Measurements from ENCODE around the gene TBC1D13.
"Not testable (repeated sequence)": the region's sequence is repeated elsewhere in the genome, so short reads cannot be mapped to it uniquely, and the experiment has no call there.

Gene TBC1D13

DNA sequence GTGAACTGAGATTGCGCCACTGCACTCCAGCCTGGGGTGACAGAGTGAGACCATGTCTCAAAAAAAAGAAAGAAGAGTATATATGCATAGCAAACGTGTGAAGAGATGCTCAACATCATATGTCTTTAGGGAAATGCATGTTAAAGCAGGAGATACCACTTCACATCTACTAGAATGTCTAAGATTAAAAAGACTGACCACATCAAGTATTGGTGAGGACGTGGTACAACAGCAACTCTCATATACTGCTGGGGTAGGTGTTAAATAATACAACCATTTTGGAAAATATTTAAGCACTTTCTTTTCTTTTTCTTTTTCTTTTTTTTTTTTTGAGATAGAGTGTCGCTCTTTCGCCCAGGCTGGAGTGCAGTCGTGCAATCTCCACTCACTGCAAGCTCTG, 1.6 kb upstream of the TBC1D13 start:
- no peak for DNase-seq

DNA sequence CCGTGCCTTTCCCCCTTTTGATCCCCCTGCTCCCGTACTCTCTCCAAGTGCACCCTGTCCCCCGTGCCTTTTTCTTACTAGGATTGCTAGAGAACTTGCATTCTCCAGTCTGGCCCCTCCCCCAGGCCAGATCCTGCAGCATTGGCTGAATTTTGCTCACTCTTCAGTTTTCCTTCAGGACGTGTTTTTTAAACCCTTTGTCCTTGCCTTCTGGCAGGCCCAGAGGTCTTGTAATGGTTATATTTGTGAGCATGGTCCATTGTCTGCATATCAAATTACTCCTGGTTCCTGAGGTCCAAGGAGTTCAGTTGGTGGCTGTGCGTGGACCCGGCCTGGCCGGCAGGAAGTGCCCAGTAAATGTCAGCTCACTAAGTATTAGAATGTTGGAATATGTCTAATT, 606 bp downstream of the TBC1D13 start:
- DNase-seq, result no peak

DNA sequence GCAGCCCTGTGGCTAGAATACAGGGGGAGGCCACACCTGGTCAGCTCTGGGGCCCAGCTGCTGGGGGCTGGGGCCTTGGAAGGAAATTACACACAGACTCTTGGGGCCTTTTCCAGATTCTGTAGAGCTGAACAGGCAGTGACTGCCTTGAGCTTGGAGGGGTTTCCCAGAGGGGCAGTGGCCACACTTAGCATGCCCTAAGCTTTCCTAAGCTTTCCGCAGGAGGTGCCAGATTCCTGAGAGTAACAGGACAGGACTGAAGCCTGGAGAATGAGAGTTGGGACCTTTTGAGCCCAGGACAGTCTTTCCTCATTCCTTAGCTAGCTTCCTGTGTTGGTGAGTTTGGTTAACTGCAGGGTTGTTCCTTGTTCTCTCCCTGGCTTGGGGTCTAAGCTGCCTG, 1.4 kb downstream of the TBC1D13 start:
- no peak for DNase-seq

DNA sequence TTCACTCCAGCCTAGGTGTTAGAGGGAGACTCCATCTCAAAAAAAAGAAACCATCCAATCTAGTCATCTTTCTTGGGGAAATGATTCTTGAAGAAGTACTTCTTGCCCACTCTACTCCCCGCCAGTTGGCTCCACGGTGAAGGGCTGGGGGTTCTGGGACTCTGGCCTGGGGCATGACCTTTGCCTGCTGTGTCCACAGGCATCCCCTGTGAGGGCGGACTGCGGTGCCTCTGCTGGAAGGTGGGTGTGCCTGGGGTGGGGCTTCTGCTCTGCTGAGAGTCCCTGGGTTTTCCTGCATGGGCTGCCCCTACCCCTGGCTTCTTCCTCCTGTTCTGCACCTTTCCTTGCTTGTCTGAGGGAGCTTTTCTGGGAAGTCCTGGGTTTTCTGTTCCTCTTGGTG, 3.5 kb downstream of the TBC1D13 start:
- no peak for DNase-seq

DNA sequence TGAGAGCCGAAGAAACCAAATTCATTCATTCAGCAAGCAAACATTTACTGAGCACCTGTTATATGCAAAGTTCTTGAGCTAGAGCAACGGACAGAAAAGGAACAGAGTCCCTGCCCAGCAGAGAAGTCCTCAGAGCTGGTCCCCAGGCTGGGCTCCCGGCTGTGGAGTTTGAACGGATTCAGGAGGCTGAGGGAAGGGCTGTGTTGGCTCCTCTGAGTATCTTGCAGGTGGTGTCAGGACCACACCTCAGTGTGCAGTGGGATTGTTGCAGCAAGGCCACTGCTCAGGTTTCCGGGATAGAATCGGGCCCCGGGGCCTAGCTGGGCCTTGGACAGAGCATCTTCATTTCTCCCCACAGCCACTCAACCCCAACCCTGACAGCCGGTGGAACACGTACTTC, 5.1 kb downstream of the TBC1D13 start:
- no peak for DNase-seq

DNA sequence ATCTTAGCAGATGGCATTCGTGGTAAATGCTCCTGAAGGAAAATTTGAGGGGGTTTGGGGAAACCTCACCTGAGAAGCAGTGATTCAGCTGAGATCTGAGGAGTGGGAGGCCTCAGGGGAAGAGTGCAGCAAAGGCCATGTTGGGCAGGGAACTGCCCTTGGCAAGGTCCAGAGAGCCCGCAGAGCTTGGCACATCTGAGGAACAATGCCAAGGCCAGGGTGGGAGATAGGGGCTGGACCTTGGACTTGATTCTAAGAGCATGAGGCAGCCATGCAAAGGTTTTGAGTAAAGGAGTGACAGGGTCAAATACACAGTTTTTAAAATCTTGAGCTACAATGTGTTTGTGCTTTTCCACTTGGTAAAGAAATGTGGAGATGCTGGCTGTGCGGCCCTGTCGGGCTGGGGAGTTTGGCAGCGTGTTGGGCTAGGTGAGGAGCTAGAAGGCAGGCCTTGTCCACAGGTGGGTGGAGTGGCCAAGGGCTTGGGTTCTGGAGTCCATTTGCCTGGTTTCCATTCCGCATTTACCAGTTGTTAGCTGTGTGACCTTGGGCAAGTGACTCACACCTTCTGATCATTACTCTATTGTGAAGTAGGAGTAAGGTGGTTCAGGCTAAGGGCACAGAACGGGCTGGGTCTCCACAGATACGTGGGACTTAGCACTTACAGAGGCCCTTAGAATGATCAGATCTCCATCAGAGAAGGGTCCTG, 6.1 kb downstream of the TBC1D13 start:
- DNase-seq, result no peak

DNA sequence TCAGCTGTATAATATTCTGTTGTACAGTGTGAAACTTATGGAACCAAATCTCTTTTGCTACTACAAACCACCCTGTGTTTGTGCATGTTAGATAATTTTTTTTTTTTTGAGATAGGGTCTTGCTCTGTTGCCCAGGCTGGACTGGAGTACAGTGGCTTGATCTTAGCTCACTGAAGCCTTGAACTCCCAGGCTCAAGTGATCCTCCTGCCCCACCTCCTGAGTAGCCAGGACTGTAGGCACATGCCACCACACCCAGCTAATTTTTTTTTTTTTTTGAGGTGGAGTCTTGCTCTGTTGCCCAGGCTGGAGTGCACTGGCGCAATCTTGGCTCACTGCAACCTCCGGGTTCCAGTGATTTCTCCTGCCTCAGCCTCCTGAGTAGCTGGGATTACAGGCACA, 7.9 kb downstream of the TBC1D13 start:
- not testable (repeated sequence) for DNase-seq

DNA sequence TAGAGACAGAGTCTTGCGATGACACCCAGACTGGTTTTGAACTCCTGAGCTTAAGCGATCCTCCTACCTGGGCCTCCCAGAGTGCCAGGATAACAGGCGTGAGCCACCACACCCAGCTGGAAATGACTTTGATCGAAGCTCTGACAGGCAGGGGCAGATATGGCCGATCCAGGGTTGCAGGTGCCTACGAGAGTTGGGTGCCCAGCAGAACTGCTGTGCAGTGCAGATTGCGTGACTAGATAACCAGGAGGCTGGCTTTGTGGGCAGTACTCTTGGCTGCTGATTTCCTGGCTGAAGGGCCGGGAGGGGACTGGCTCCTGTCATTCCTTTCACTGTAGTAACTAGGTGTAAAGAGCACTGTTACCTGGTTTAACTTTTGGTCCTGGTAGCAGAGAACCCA, 11.8 kb downstream of the TBC1D13 start:
- DNase-seq, result no peak

DNA sequence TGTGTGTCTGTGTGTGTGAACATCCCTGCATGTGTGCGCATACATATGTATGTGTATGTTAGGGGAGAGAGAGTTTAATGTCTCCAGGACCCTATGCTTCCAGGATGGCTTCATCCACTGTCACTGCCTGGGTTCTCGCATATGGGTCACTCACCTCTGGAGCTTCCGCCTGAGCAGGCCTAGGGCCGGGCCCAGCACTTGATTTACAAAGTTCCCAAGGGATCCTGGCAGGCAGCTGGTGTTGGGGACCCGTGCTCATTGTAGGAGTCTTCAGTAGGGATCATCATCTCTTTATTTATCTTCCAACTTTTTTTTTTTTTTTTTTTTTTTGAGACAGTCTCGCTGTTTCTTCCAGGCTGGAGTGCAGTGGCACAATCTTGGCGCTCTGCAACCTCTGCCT, 13.0 kb downstream of the TBC1D13 start:
- DNase-seq, result no peak

DNA sequence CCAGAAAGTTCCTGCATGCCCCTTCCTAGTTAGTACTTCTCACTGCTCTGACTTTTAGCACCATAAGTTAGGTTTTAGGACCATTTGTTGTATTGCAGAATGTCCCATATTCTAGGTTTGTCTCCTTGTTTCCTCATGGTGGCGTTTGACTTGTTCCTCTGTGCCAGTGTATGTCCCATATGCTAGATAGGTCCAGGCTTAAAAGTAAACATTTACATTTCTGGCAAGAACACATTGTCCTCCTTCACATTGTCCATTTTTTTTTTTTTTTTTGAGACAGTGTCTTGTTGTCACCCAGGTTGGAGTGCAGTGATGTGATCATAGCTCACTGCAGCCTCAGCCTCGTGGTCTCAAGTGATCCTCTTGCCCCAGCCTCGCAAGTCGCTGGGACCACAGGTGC, 15.4 kb downstream of the TBC1D13 start:
- DNase-seq, result no peak

DNA sequence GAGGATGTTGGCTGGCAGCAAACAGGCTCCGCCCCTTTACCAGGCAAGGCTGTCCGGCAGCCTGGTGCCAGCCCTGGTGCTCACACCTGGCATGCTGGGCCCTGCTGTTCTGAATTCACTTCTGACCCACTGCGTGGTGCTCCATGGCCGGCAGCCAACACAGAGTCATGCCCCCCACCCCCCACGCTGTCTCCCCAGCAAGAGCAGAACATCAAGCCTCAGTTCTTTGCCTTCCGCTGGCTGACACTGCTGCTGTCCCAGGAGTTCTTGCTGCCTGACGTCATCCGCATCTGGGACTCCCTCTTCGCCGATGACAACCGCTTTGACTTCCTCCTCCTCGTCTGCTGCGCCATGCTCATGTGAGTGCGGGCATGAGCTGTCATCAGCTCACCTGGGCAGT, 18.6 kb downstream of the TBC1D13 start:
- DNase-seq, result no peak

DNA sequence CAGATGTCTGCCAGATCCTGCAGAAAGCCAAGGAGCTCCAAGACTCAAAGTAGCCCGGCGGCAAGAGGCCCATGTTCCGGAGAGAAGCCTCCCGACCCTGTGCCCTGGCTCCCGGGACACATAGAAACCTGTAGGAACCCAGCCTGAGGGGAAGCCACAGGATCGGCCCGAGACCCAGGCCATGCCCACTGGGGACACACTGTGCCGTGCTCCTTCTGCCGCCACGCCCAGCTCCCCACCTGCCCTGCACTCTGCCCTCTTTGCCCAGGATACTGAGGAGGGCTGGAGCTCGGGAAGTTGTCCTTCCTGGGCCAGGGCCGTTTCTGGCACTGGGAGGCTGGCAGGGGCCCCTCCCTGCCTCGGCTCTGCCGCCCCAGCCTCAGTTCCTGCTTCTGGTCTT, 20.8 kb downstream of the TBC1D13 start:
- DNase-seq, result no peak

DNA sequence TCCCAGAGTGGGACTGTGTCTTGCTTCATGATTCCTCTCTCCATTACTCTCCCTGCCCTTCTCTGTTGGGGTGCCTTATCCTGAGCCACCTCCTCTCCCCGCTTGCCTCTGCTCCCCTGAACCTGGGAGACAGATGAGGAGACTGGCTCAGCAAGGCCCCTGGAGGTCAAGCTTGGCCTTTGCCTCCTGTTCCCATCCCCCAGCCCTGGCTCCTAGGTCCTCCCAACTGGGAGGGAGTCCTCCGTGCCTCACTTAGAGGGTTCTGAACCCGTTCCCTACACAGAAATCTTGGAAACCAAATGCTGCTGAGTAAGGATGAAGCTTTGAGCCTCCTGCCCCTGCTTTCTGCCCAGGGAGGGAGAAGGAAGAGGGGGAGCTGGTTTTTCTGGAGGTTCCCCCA, 21.5 kb downstream of the TBC1D13 start:
- no peak for DNase-seq

DNA sequence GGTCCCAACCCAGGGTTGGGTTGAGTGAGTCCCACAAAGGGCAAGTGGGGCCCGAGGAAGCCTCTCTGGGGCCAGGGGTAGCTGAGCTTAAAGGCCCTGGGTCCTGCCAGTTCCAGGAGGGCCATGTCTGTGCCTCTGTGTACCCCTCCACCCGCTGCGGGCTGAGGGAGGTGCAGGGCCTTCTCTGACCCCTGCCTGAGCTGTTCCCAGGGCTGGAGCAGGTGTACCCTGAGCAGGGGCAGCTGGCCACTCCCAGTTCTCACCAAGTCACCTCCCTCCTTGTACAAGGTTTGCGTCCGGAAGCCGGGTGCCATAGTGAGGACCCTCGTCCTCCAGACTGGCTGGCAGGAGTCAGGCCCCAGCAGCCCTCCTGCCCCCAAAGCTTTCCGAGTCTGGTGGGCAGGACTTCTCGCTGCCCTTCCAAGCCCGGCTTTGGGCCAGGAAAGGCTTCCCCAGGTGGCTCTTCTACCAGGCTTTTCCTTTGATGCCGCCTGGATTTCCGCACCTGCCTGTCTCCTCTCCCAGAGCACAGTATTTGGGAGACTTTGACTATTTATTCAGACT, 22.1 kb downstream of the TBC1D13 start:
- no peak for DNase-seq

DNA sequence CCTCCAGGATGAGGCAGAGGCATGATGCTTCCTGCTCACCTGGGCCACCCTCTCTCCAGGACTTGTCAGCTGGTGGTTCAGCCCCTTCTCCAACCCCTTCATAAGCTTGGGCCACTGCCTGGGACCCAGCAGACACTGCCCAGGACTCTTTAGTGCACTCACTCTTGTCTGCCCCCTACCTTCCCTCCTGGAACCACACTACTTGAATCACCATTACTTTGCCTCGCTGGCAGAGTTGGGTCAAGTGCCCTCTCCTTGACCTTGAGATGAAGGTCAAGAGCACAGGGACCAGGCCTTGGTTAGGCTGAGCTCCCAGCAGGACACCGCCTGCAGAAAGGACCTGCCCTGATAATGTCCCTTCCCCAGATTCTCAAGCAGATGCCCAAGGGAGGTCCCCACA, 22.8 kb downstream of the TBC1D13 start:
- DNase-seq, result no peak

DNA sequence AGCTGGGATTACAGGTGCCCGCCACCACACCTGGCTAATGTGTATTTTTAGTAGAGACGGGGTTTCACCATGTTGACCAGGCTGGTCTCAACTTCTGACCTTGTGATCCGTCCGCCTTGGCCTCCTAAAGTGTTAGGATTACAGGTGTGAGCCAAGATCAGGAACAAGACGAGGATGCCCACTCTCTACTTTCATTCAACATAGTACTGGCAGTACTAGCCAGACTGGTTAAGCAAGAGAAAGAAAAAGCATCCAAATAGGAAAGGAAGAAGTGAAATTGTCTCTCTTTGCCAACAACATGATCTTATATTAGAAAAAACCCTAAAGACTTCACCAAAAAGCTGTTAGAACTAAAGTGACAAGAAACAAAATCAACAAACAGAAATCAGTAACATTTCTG, 23.8 kb downstream of the TBC1D13 start:
- no peak for DNase-seq

DNA sequence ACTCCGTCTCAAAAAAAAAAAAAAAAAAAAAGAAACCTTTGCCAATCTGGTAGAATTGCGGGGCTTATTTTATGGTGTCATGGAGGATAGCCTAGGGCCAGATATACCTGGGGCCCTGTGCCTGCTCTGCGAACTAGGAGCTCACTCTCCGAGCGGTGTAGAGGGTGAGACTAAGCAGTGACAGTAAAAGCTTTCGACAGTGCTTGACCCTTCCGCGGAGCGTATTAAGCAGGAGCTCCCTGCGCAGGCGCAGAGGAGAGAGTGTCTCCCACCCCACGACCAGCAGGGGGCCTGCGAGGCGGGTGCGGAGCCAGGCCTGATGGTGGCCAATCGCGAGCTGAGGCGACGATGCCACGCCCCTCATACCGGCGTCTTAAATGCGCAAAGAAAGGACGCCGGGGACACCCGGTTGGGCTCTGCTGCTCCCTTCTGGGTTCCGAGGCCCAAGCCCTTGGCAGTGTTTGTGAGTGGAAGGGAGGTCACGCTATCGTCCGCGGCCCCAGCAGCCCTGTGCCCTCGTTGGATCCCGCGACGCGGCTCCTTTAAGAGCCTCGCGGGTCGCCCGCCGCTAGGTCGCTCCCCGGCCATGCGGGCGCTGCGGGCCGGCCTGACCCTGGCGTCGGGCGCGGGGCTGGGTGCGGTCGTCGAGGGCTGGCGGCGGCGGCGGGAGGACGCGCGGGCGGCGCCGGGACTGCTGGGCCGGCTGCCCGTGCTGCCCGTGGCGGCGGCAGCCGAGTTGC, 31.2 kb downstream of the TBC1D13 start, which contains the start of gene ENDOG:
Gene ENDOG (plus strand): TSS at position 402 of the 740 bp plus-strand sequence. CDS start 185 bp downstream, at position 587.
- DNase-seq, result peak; percentile 98

DNA sequence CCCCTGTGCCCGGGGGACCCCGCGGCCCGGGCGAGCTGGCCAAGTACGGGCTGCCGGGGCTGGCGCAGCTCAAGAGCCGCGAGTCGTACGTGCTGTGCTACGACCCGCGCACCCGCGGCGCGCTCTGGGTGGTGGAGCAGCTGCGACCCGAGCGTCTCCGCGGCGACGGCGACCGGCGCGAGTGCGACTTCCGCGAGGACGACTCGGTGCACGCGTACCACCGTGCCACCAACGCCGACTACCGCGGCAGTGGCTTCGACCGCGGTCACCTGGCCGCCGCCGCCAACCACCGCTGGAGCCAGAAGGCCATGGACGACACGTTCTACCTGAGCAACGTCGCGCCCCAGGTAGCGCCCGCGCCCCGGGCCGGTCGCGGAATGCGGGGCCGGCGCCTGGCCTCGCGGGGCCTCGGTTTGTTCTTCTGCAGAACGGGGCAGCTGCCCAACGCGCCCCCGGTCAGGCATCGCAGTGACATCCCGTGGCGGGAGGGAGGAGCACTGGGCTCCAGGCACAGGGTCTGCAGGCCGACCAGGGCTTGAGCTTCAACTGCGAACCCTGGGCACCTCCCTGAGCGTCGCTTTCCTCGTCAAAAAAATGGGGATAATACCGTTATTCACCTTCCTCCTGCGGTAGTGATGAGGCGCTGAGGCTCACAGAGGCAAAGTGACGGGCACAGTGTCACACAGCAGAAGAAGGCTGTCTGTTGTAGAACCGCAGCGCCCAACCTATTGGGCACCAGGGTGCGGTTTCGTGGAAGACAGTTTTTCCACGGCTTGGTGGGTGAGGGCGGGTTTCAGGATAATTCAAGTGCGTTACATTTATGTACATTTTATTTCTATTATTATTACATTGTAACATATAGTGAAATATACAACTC, 32.0 kb downstream of the TBC1D13 start:
- DNase-seq, result peak; percentile 42

DNA sequence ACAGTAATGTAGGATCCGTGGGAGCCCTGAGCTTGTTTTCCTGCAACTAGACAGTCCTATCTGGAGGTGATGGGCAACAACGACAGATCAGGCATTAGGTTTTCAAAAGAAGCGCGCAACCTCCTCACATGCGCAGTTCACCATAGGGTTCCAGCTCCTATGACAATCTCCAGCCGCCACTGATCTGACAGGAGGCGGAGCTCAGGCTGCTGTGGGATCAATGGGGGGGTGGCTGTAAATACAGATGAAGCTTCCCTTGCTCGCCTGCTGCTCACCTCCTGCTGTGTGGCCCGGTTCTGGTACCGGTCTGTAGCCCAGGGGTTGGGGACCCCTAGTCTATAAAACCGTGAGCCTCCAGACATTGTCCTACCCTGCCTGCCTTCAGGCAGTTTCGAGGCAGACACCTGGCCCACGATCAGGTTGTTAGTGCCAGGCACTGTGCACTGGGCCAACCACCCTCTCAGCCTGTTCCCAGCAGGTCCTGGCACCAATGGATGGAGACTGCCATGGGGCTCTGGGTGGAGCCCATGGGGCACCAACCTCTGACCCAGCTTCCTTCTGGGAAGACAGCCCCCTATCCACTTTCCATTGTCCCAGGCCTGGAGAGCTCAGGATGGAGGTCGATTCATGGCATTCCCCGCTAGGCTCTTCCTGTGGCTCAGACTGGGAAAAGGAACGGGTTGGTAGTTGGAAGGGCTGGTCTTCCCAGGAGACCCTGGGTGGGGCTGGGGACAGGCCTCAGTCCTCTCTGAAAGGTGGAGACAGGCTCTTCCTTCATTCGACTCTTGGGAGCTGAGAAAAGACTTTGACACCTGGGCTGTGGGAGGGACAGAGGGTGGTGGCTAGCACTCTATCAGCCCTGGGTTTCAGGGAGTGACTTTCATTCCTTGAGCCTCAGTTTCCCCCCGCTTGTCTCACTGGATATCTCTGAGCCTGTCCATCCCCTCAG, 32.9 kb downstream of the TBC1D13 start:
- no peak for DNase-seq

DNA sequence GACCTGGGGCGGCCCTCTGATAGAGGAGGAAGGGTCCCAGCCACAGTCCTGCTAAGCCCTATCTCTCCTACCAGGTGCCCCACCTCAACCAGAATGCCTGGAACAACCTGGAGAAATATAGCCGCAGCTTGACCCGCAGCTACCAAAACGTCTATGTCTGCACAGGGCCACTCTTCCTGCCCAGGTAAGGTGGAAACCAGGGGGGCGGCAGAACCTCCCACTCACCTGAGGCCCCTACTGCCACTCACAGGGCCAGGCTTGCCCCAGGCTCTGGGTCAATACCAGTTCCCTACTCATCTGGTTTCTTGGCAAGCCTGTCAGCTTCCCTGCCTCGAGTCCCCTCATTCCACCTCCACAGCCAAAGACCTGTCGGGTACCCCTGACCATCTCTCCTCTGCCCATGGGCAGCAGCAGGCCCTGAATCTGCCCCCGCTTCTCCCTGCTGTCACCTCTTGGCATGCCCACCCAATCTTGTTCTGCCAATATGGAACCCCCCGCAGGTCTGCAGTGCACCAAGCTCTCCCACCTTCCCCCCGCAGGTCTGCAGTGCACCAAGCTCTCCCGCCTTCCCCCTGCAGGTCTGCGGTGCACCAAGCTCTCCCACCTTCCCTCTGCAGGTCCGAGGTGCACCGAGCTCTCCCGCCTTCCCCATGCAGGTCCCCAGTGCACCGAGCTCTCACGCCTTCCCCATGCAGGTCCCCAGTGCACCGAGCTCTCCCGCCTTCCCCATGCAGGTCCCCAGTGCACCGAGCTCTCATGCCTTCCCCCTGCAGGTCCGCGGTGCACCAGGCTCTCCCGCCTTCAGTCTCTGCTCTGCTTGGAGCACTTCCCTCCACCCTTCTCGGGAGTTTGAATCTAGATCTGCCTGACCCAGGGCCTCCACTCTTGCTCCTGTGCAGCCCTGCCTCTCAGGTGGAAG, 33.9 kb downstream of the TBC1D13 start:
- DNase-seq, result no peak
